Cardiac fibroblast (primary cell): ENCODE results near the gene ALDOC.

ENCODE experiments used
- DNase-seq, 2 donors: peaks; one replicate each; pipeline versions ENCODE4 v3.0.0 to v3.0.0-alpha.2; 2010; ENCODE audit warnings: low read depth in 2 of 2
- H3K4me3 ChIP-seq, 2 donors: replicated peaks in 1 of 2; 1 replicate in 1 of 2; 2 replicates in 1 of 2; pipeline ENCODE4 v1.5.1; 2011; ENCODE audit warnings: low read depth in 2 of 2, low read length in 2 of 2, mild to moderate bottlenecking in 2 of 2, moderate library complexity in 1 of 2
- TF ChIP-seq, protein P1 (sequence below): IDR thresholded peaks from one replicate; pipeline ENCODE4 v1.5.1; 2011; ENCODE audit warnings: low read depth, mild to moderate bottlenecking, low read length, inconsistent platforms

ALDOC gene

DNA sequence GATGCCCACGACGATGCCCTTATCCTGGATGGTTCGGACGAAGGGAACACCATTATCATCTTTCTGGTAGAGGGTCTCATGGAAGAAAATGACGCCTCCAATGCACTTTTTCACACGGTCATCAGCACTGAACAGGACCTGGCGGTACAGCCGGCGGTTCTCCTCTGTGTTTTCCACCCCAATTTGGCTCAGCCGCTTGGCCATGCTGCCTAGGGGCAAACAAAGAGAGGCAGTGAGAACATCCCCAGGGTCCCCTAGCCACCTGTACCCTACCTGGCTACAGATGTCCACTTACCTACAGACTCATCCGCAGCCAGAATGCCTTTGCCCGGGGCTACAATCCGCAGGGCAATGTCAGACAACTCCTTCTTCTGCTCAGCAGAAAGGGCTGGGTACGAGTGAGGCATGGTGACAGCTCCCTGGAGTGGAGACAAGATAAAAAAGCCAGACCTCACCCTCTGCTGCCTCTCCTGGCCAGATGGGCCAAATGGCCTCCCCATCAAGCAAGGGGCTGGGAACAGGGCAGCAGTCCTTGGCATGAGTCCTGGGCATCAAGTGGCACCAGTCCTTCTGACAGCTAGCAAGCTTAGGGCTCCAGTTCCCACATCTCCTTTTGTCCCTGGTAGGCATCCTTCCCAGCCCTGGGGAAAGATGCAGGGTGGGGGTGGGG lies 1.4 kb downstream of the ALDOC start:
- peak in 1 of 2 donors; percentile 23 for DNase-seq
- H3K4me3 ChIP-seq: no peak overlapping the region
- TF ChIP-seq, protein P1, sequence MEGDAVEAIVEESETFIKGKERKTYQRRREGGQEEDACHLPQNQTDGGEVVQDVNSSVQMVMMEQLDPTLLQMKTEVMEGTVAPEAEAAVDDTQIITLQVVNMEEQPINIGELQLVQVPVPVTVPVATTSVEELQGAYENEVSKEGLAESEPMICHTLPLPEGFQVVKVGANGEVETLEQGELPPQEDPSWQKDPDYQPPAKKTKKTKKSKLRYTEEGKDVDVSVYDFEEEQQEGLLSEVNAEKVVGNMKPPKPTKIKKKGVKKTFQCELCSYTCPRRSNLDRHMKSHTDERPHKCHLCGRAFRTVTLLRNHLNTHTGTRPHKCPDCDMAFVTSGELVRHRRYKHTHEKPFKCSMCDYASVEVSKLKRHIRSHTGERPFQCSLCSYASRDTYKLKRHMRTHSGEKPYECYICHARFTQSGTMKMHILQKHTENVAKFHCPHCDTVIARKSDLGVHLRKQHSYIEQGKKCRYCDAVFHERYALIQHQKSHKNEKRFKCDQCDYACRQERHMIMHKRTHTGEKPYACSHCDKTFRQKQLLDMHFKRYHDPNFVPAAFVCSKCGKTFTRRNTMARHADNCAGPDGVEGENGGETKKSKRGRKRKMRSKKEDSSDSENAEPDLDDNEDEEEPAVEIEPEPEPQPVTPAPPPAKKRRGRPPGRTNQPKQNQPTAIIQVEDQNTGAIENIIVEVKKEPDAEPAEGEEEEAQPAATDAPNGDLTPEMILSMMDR: no peak

- no peak for DNase-seq
- no peak overlapping the region for H3K4me3 ChIP-seq
- TF ChIP-seq, protein P1: no peak
Observed at GRCh38 chr17:28574526-28574925, 2.2 kb downstream of the ALDOC start.

- no peak for DNase-seq
- H3K4me3 ChIP-seq: no peak overlapping the region
- TF ChIP-seq, protein P1: no peak
Observed at GRCh38 chr17:28573966-28574480, 2.7 kb downstream of the ALDOC start.

GRCh38 chr17:28573521-28573920 lies 3.2 kb downstream of the ALDOC start:
- TF ChIP-seq, protein P1: no peak
- H3K4me3 ChIP-seq: no peak overlapping the region
- DNase-seq: no peak

DNA sequence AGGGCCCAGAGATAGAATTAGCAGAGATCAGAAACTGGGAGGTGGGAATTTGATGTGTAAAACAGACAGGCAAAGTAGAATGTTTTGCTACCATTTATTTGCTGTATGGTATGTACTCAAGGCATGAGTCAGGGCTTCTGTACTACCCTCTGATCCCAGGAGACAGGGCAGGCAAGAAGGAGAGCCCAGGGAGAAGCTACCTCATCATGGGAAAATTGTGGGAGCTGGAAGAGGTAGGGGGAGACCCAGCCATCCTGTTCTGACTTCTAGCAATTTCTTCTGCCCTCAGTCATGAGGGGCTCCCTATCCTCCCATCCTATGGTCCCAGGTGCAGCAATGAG lies 3.7 kb downstream of the ALDOC start:
- no peak overlapping the region for H3K4me3 ChIP-seq
- TF ChIP-seq, protein P1: no peak
- peak in 1 of 2 donors; percentile 54 for DNase-seq

GRCh38 chr17:28572259-28573039 lies 4.2 kb downstream of the ALDOC start:
- DNase-seq: no peak
- H3K4me3 ChIP-seq: no peak overlapping the region
- TF ChIP-seq, protein P1: no peak
